GM06990 (cell line): ENCODE results near the gene METTL13.

Source experiments
- DNase-seq: peaks from one replicate; pipeline ENCODE4 v3.0.0-alpha.2; 2011; ENCODE audit not compliant: insufficient read length; ENCODE audit errors: extremely low read depth
- H3K27me3 ChIP-seq: replicated peaks from 2 replicates; pipeline ENCODE4 v1.6.0; 2011; ENCODE audit warnings: low read length; ENCODE audit not compliant: control insufficient read depth, insufficient read depth
- H3K36me3 ChIP-seq: 2 replicates; pipeline ENCODE4 v1.5.1; 2011; ENCODE audit warnings: low read length; ENCODE audit not compliant: control insufficient read depth, insufficient read depth
- H3K4me3 ChIP-seq: replicated peaks from 2 replicates; pipeline ENCODE4 v1.5.1; 2011; ENCODE audit warnings: low read depth, mild to moderate bottlenecking, control low read depth, low read length
- CTCF ChIP-seq: IDR thresholded peaks from 2 replicates; pipeline ENCODE4 v1.5.1; 2011; ENCODE audit warnings: low read length, control low read depth, mild to moderate bottlenecking, inconsistent platforms; ENCODE audit not compliant: insufficient read depth, poor library complexity, severe bottlenecking

Gene METTL13

GRCh38 chr1:171756856-171757255 lies 24.6 kb upstream of the METTL13 start:
- Histone ChIP-seq H3K36me3 (no peaks in the 10 kb centered on the region), H3K27me3 (no peaks in the 10 kb centered on the region), H3K4me3 (no peak overlapping the region)
- no peak for DNase-seq
- no peak for TF ChIP-seq CTCF

- no peak for TF ChIP-seq CTCF
- H3K27me3 ChIP-seq: no peaks in the 10 kb centered on the region
- DNase-seq: no peak
These were observed 23.4 kb upstream of the METTL13 start for GRCh38 chr1:171758011-171758410.

GRCh38 chr1:171762143-171762563 lies 19.3 kb upstream of the METTL13 start:
- Histone ChIP-seq H3K4me3 (no peak overlapping the region), H3K27me3 (no peaks in the 10 kb centered on the region), H3K36me3 (no peaks in the 10 kb centered on the region)
- no peak for DNase-seq
- TF ChIP-seq CTCF: no peak

More at GRCh38 chr1:171758011-171758410, 23.4 kb upstream of the METTL13 start:
- Histone ChIP-seq H3K36me3 (no peaks in the 10 kb centered on the region), H3K4me3 (no peak overlapping the region)

- DNase-seq: no peak
- no peaks in the 10 kb centered on the region for H3K36me3 ChIP-seq
- H3K4me3 ChIP-seq: no peak overlapping the region
- no peak for TF ChIP-seq CTCF
- no peaks in the 10 kb centered on the region for H3K27me3 ChIP-seq
These were observed 17.7 kb upstream of the METTL13 start for GRCh38 chr1:171763764-171764163.

GRCh38 chr1:171769171-171769570 lies 12.3 kb upstream of the METTL13 start:
- no peak for TF ChIP-seq CTCF
- no peak overlapping the region for H3K4me3 ChIP-seq
- DNase-seq: no peak
- H3K36me3 ChIP-seq: no peaks in the 10 kb centered on the region
- H3K27me3 ChIP-seq: no peaks in the 10 kb centered on the region

GRCh38 chr1:171769754-171770153 lies 11.7 kb upstream of the METTL13 start:
- no peaks in the 10 kb centered on the region for H3K27me3 ChIP-seq
- no peak for DNase-seq
- no peaks in the 10 kb centered on the region for H3K36me3 ChIP-seq
- no peak for TF ChIP-seq CTCF
- no peak overlapping the region for H3K4me3 ChIP-seq
